Measurements from ENCODE around the gene SDC4. TPM values are rescaled to one million over a fixed set of nuclear protein-coding genes. Genes with fewer than 3 reads are reported as not detected.

Gene SDC4
- total RNA-seq, 1 donor from 2014 or later, result 77.7 TPM

DNA sequence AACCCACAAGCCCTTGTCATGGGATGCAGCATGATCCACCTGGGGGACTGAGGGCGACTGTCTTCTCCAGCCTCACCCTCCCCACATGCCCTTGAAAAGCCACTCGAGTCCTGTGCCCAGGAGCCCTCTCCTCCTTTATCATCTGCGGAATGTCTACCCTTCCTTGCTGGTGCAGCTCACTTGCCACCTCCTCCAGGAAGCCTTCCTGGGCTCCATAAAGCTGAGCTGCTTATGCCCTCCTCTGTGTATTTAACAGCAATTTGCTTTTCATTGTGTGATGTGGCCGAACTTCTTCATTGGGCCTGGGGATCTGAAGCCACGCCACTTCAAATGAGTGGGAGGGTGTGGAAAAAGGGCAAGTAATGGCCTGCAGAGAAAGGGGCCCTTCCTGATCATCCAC lies 59.4 kb downstream of the SDC4 start:
- intact Hi-C loops (cut with DNase I), result no loop called here
- ATAC-seq (no peak), DNase-seq (ENCODE audit: low spot score) (no peak)

- no peak for DNase-seq (ENCODE audit: low spot score)
- intact Hi-C loops (cut with DNase I), result no loop called here
- no peak for ATAC-seq
Observed at GRCh38 chr20:45288376-45288775, 59.8 kb downstream of the SDC4 start.

GRCh38 chr20:45283551-45284057 lies 64.6 kb downstream of the SDC4 start:
- intact Hi-C loops (cut with DNase I), result no loop called here
- DNase-seq (ENCODE audit: low spot score) (no peak), ATAC-seq (peak; percentile 28)

GRCh38 chr20:45282700-45283550 lies 65.3 kb downstream of the SDC4 start:
- intact Hi-C loops (cut with DNase I), result no loop called here
- DNase-seq (ENCODE audit: low spot score), result no peak
- peak; percentile 17 for ATAC-seq

DNA sequence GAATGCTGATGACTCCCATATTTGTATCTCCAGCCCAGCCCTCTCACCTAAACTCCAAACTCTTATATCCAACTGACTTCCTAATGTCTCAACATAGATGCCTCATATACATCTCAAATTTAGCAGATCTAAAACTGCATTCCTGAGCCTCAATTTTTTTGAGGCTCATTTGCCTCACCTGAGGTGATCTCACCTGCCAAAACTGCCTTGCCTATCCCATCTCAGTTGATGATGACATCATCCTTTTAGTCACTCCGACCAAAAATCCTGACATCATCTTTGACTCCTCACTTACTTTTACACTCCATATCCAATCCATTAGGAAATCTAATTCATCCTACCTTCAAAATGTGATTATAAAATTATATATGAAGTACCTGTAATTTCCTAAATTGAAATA lies 68.2 kb downstream of the SDC4 start:
- no peak for ATAC-seq
- intact Hi-C loops (cut with DNase I), result no loop called here

DNA sequence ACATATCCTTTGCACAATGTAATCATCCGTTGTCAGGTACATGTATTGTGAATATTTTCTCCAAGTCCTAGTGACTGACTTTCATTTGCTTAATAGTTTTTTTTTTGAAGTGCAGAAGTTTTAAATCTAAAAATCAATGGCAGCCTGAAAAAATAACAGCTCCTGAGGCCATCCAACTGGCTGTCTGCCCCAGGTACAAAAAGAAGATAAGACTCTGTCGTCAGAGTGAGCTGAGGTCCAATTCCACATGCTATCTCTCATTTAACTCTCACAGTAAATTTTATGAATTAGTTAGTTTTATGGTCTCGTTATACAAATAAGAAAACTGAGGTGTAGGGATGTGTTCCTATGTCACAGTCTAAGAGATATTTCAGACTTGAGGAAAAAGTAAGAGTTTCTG lies 72.9 kb downstream of the SDC4 start:
- no peak for DNase-seq (ENCODE audit: low spot score)
- no peak for ATAC-seq
- intact Hi-C loops (cut with DNase I), result no loop called here

More for the DNA sequence above, 68.2 kb downstream of the SDC4 start:
- no peak for DNase-seq (ENCODE audit: low spot score)

Other genes with a start within 250 kb of the SDC4 start
- gene KCNS1, start 247.3 kb downstream of the SDC4 start, total RNA-seq, result not detected
- not detected for gene WFDC5, start 233.2 kb downstream of the SDC4 start, total RNA-seq
- not detected for gene WFDC12, start 224.0 kb downstream of the SDC4 start, total RNA-seq
- gene PI3, start 173.5 kb downstream of the SDC4 start, total RNA-seq, result 1.8 TPM
- gene SEMG1, start 141.4 kb downstream of the SDC4 start, total RNA-seq, result not detected
- gene SEMG2, start 127.1 kb downstream of the SDC4 start, total RNA-seq, result not detected
- gene SLPI, start 93.9 kb downstream of the SDC4 start, total RNA-seq, result 95.5 TPM
- gene RBPJL, start 41.6 kb downstream of the SDC4 start, total RNA-seq, result not detected
- 0.22 TPM for gene MATN4, start 40.1 kb downstream of the SDC4 start, total RNA-seq
- 24.0 TPM for gene SYS1, start 14.7 kb upstream of the SDC4 start, total RNA-seq
- gene TP53TG5, start 29.9 kb upstream of the SDC4 start, total RNA-seq, result not detected
- 49.0 TPM for gene DBNDD2, start 59.9 kb upstream of the SDC4 start, total RNA-seq
- 67.4 TPM for gene PIGT, start 67.7 kb upstream of the SDC4 start, total RNA-seq
- gene WFDC2, start 121.3 kb upstream of the SDC4 start, total RNA-seq, result 4.1 TPM
- not detected for gene SPINT3, start 167.2 kb upstream of the SDC4 start, total RNA-seq
- gene WFDC6, start 191.1 kb upstream of the SDC4 start, total RNA-seq, result not detected
- gene EPPIN, start 199.0 kb upstream of the SDC4 start, total RNA-seq, result not detected
- not detected for gene WFDC8, start 230.9 kb upstream of the SDC4 start, total RNA-seq

All from sciatic nerve (tissue), 2 donors.